ENCODE measurements around the gene MICB.

MICB gene

DNA sequence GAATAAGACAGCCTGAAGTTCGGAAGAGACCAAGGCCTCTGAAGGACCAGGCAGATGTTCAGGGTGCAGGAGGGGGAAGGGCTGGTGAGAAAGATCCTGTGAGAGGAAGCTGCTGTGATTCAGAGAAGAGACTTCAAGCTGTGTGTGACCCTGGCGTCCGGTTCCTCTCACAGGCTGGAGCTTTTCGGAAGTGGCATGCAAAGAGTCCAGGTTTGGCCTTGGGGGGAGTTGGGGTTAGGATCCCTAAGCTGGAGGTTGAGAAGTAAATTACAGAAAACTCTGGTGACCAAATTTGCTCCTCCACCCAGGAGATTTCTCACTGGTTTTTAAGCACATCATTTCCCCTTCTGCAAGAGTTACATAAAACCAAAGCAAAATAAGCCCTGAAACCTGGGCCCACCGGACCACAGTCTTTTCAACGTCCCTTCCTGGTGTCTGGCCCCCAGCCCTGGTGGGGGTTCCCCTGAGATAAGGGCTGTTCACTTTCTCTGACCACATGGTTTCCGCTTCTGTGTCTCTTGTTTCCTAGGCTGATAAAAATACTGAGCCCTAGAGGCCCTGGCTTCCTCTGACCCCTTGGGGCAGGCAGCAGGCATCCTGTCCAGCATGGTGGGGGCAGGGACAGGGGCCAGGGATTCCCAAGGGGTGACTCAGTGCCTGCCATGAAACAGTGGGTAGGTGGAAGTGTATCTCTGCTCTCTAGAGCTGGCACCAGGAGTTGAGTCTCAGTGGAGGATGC, 62.2 kb downstream of the MICB start:
- Histone ChIP-seq H3F3A (ENCODE audit: low read depth) (peaks cover 15% of the 10 kb centered on the region), H4K20me1 (ENCODE audit: insufficient read depth, low read length, poor library complexity, severe bottlenecking) (no peaks in the 10 kb centered on the region), H3K4me3 (ENCODE audit: low read length, poor library complexity, severe bottlenecking) (peak overlapping the region; percentile 60), H2AFZ (ENCODE audit: low read length) (no peak overlapping the region), H3K9ac (ENCODE audit: low read depth, low read length, poor library complexity, severe bottlenecking) (peak overlapping the region; percentile 69), H3K4me1 (ENCODE audit: insufficient read depth, low read length, poor library complexity, severe bottlenecking) (peaks cover 81% of the 10 kb centered on the region), H3K9me3 (ENCODE audit: insufficient read depth, low read depth, low read length) (no peaks in the 10 kb centered on the region), H3K9me2 (replicated peaks; ENCODE audit: low read depth, low read length) (no peaks in the 10 kb centered on the region), H3K36me3 (ENCODE audit: insufficient read depth, low read length) (peaks cover 3% of the 10 kb centered on the region; the same call in 1 of the 2 replicates), H3K27me3 (ENCODE audit: insufficient read depth, low read length, poor library complexity, severe bottlenecking) (no peaks in the 10 kb centered on the region), H3K4me2 (ENCODE audit: low read depth, low read length, poor library complexity, severe bottlenecking) (peak overlapping the region; percentile 78), H3K79me2 (ENCODE audit: insufficient read depth, low read length) (peaks cover 29% of the 10 kb centered on the region; the same call in 1 of the 2 replicates)
- TF ChIP-seq EZH2phosphoT487 (IDR thresholded peaks at IDR 0.05; ENCODE audit: borderline replicate concordance) (0 out of 2 replicates have a peak, but pooled peaks have one; percentile 12), CTCF (conservative IDR thresholded peaks at IDR 0.05; ENCODE audit: low read length) (no peak)

GRCh38 chr6:31560697-31561058, 62.7 kb downstream of the MICB start:
- H3K36me3 ChIP-seq (ENCODE audit: insufficient read depth, low read length): peaks cover 3% of the 10 kb centered on the region; the same call in 1 of the 2 replicates
- no peaks in the 10 kb centered on the region for H3K27me3 ChIP-seq (ENCODE audit: insufficient read depth, low read length, poor library complexity, severe bottlenecking)
- H2AFZ ChIP-seq (ENCODE audit: low read length): no peak overlapping the region
- H3K9me2 ChIP-seq (replicated peaks; ENCODE audit: low read depth, low read length): no peaks in the 10 kb centered on the region
- peak overlapping the region; percentile 60 for H3K4me3 ChIP-seq (ENCODE audit: low read length, poor library complexity, severe bottlenecking)
- H3K9me3 ChIP-seq (ENCODE audit: insufficient read depth, low read depth, low read length): no peaks in the 10 kb centered on the region
- peak overlapping the region; percentile 78 for H3K4me2 ChIP-seq (ENCODE audit: low read depth, low read length, poor library complexity, severe bottlenecking)
- TF ChIP-seq CTCF (conservative IDR thresholded peaks at IDR 0.05; ENCODE audit: low read length) (no peak), EZH2phosphoT487 (IDR thresholded peaks at IDR 0.05; ENCODE audit: borderline replicate concordance) (no peak)
- no peaks in the 10 kb centered on the region for H4K20me1 ChIP-seq (ENCODE audit: insufficient read depth, low read length, poor library complexity, severe bottlenecking)
- peak overlapping the region; percentile 69 for H3K9ac ChIP-seq (ENCODE audit: low read depth, low read length, poor library complexity, severe bottlenecking)
- H3K4me1 ChIP-seq (ENCODE audit: insufficient read depth, low read length, poor library complexity, severe bottlenecking): peaks cover 81% of the 10 kb centered on the region
- H3K79me2 ChIP-seq (ENCODE audit: insufficient read depth, low read length): peaks cover 29% of the 10 kb centered on the region; the same call in 1 of the 2 replicates
- peaks cover 15% of the 10 kb centered on the region for H3F3A ChIP-seq (ENCODE audit: low read depth)
